ENCODE data around the gene KLK15.

Gene KLK15

DNA sequence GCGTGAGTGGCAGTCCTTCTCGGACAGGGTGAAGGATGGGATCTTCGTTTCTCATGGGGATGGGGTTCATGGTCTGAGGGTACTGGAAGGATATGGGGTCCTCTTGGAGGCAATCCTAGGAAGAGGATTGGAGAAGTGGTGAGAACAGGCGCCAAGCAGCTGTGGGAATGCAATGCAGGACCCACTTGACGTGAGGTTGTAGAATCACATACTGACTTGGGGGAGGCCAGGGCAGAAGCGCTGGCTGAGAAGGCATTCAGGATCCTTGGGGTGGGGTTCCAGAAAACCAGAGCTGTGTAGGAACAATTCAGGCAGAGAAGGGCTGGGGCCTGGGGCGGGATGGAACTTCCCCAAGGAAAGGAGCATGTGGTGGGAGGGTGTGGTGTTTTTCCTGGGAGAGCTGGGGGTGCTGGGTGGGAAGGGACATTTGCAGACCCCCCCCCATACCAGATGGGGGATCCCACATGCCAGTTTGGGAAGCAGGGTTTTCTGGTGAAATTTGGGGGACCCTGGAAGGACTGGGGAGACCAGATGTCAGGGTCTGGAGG is 10.6 kb downstream of the KLK15 start:
- TF ChIP-seq SIN3A (IDR thresholded peaks at IDR 0.05; ENCODE audit: borderline replicate concordance, insufficient read depth, low read length), result no peak
- TF ChIP-seq, protein P1, sequence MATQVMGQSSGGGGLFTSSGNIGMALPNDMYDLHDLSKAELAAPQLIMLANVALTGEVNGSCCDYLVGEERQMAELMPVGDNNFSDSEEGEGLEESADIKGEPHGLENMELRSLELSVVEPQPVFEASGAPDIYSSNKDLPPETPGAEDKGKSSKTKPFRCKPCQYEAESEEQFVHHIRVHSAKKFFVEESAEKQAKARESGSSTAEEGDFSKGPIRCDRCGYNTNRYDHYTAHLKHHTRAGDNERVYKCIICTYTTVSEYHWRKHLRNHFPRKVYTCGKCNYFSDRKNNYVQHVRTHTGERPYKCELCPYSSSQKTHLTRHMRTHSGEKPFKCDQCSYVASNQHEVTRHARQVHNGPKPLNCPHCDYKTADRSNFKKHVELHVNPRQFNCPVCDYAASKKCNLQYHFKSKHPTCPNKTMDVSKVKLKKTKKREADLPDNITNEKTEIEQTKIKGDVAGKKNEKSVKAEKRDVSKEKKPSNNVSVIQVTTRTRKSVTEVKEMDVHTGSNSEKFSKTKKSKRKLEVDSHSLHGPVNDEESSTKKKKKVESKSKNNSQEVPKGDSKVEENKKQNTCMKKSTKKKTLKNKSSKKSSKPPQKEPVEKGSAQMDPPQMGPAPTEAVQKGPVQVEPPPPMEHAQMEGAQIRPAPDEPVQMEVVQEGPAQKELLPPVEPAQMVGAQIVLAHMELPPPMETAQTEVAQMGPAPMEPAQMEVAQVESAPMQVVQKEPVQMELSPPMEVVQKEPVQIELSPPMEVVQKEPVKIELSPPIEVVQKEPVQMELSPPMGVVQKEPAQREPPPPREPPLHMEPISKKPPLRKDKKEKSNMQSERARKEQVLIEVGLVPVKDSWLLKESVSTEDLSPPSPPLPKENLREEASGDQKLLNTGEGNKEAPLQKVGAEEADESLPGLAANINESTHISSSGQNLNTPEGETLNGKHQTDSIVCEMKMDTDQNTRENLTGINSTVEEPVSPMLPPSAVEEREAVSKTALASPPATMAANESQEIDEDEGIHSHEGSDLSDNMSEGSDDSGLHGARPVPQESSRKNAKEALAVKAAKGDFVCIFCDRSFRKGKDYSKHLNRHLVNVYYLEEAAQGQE (IDR thresholded peaks at IDR 0.05; ENCODE audit: insufficient read depth in 1 of 2, low read depth in 2 of 2, low read length in 2 of 2), result no peak
- no peak for TF ChIP-seq FOXP2 (optimal IDR thresholded peaks at IDR 0.05; ENCODE audit: borderline replicate concordance, extremely low read depth, extremely low read length, insufficient read depth)
- TF ChIP-seq POLR2AphosphoS5 (IDR thresholded peaks at IDR 0.05; ENCODE audit: low read depth, low read length), result no peak
- no peak for TF ChIP-seq TAF1 (IDR thresholded peaks at IDR 0.05; ENCODE audit: borderline replicate concordance, insufficient read depth, low read length)

DNA sequence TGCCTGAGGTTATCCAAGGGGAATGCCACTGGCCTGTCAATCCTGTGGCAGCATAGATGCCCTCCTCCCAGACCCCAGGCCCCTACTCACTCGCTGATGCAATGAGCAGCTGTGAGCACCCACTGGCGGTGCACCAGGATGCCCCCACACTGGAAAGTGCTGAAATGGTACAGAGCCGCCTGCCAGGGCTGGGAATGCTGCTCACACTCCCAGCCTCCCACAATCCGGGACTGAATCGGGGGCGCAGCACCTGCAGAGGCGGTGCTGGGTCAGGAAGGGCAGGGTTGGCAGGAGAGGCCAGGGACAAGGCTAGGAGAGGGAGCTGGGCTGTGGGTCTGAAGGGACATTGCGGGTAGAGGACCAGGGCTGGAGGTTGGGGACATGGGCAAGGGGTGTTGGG is 11.8 kb downstream of the KLK15 start:
- TF ChIP-seq SIN3A (IDR thresholded peaks at IDR 0.05; ENCODE audit: borderline replicate concordance, insufficient read depth, low read length) (no peak), POLR2AphosphoS5 (IDR thresholded peaks at IDR 0.05; ENCODE audit: low read depth, low read length) (no peak), FOXP2 (optimal IDR thresholded peaks at IDR 0.05; ENCODE audit: borderline replicate concordance, extremely low read depth, extremely low read length, insufficient read depth) (no peak), TAF1 (IDR thresholded peaks at IDR 0.05; ENCODE audit: borderline replicate concordance, insufficient read depth, low read length) (no peak)
- TF ChIP-seq, protein P1 (IDR thresholded peaks at IDR 0.05; ENCODE audit: insufficient read depth in 1 of 2, low read depth in 2 of 2, low read length in 2 of 2), result no peak

DNA sequence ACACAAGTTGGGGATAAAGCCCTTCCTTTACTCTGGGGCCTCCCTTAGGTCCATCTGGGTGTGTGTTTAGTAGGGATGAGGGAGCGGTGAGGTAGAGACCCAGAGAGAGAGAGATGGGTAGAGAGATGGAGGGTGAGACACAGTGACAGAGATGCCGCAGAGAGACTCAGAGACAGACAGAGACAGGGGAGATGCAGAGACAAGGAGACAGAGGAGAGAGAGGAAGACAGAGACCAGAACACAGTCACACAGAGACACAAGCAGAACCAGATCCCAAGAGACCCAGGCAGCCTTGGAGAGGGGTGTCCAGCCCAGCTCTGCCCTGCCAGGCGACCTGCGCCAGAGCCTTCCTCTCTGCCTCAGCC is 12.1 kb downstream of the KLK15 start:
- TF ChIP-seq TAF1 (IDR thresholded peaks at IDR 0.05; ENCODE audit: borderline replicate concordance, insufficient read depth, low read length), result no peak
- TF ChIP-seq, protein P1 (IDR thresholded peaks at IDR 0.05; ENCODE audit: insufficient read depth in 1 of 2, low read depth in 2 of 2, low read length in 2 of 2), result no peak
- no peak for TF ChIP-seq SIN3A (IDR thresholded peaks at IDR 0.05; ENCODE audit: borderline replicate concordance, insufficient read depth, low read length)
- no peak for TF ChIP-seq POLR2AphosphoS5 (IDR thresholded peaks at IDR 0.05; ENCODE audit: low read depth, low read length)
- TF ChIP-seq FOXP2 (optimal IDR thresholded peaks at IDR 0.05; ENCODE audit: borderline replicate concordance, extremely low read depth, extremely low read length, insufficient read depth), result no peak

DNA sequence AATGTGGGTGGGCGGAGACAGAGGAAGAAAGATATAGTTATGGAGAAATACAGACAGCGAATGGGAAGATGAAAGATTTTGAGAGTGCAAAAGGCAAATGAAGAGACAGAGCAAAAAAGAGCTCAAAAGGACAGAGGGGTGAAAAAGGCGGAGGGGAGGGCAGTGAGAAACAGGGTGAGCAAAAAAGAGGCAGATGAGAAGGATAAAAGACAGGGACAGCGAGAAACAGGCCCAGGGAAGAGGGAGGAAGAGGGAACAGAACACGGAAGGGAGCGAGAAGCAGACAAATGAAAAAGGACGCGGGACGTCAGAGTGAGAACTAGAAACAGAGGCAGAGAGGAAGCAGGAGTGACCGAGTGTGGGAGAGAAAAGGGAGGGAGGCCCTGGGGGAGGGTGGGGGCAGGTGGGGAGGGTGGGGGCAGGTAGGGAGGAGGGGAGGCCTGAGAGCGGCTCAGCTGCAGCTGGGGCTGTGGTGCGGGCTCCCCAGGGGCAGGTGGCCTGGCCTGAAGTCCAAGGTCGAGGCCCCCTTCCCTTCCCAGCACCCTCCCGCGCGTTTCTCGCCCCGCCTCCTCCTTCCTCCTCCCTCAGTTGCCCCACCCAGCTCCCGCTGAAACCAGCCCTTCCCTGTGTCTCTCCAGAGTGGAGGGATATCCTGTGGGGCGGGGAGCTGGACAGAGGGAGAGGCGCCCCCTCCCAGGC is 12.7 kb downstream of the KLK15 start:
- no peak for TF ChIP-seq POLR2AphosphoS5 (IDR thresholded peaks at IDR 0.05; ENCODE audit: low read depth, low read length)
- no peak for TF ChIP-seq SIN3A (IDR thresholded peaks at IDR 0.05; ENCODE audit: borderline replicate concordance, insufficient read depth, low read length)
- TF ChIP-seq FOXP2 (optimal IDR thresholded peaks at IDR 0.05; ENCODE audit: borderline replicate concordance, extremely low read depth, extremely low read length, insufficient read depth), result no peak
- TF ChIP-seq, protein P1 (IDR thresholded peaks at IDR 0.05; ENCODE audit: insufficient read depth in 1 of 2, low read depth in 2 of 2, low read length in 2 of 2), result no peak
- TF ChIP-seq TAF1 (IDR thresholded peaks at IDR 0.05; ENCODE audit: borderline replicate concordance, insufficient read depth, low read length), result no peak

Data from PFSK-1 (cell line).